NCI-H1092 (cell line): Measurements from ENCODE around the gene SLC25A20.
"Not testable (repeated sequence)": the region's sequence is repeated elsewhere in the genome, so short reads cannot be mapped to it uniquely, and the experiment has no call there.

Experiments
- DNase-seq: peaks from one replicate; lab custom pipeline; 2025; lab: John Stamatoyannopoulos, UW

Gene SLC25A20

DNA sequence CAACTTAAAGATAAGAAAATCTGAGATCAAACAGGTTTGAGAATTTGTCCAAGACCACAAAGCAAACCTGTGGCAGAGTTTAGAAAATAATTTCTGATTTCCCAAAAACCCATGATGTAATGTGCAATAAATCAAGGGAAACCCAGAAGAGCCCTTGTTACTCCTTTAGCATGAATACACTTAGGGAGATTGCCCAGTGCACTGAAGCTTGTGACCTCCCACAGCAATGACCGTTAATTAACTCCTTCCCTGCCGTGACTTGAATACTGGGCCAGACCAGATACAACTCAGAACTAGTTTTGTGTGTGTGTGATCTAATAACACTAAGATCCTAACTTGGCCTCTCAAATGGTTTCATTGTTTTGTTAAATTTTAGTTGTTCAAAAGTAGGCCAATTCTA, 53.5 kb downstream of the SLC25A20 start:
- no peak for DNase-seq

DNA sequence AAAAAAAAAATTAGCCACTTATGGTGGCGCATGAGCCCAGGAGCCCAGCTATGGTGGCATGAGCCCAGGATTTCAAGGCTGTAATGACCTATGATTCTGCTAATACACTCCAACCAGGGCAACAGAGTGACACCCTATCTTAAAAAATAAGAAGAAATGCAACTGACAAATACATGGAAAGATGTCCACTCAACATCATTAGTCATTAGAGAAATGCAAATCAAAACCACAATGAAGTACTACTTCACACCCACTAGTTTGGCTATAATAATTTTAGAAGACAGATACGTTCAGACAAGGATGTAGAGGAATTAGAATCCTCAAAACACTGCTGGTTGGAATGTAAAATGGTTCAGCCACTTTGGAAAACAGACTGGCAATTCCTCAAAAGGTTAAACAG, 61.5 kb downstream of the SLC25A20 start:
- no peak for DNase-seq

DNA sequence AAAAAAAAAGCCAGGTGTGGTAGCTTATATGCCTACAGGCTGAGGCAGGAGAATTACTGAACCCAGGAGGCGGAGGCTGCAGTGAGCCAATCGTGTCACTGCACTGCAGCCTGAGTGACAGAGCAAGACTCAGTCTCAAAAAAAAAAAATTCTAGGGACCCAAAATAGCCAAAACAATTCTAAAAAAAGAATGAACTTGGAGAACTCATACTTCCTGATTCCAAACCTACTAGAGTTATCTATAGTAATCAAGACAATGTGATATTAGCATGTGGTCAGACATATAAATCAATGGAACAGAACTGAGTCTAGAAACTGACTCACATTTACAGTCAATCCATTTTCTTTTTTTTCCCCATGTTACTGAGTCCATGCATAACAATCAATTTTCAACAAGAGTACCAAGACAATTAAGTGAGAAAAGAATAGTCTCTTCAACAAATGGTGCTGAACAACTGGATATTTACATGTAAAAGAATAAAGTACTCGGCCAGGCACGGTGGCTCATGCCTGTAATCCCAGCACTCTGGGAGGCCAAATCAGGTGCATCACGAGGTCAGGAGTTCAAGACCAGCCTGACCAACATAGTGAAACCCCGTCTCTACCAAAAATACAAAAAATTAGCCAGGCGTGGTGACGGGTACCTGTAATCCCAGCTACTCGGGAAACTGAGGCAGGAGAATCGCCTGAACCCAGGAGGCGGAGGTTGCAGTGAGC, 62.9 kb downstream of the SLC25A20 start:
- no peak for DNase-seq

DNA sequence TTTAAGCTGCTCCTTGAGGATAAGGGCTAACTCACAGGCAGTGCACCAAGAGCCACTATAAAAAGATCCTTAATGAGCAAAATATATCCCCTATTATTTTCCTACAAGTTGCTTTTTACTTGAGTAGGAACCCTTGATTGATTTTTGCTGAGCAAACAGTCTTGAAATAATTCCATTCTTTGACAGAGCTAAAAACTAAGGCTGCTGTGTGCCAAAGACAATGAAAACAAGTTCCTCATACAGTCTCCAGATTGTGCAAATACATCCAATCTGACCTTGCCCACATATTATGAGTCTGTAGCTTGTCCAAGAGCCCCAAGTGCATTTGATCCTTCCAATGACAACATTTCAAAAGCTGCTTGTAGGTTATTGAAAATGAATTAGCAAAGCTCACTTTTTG, 66.0 kb downstream of the SLC25A20 start:
- no peak for DNase-seq

DNA sequence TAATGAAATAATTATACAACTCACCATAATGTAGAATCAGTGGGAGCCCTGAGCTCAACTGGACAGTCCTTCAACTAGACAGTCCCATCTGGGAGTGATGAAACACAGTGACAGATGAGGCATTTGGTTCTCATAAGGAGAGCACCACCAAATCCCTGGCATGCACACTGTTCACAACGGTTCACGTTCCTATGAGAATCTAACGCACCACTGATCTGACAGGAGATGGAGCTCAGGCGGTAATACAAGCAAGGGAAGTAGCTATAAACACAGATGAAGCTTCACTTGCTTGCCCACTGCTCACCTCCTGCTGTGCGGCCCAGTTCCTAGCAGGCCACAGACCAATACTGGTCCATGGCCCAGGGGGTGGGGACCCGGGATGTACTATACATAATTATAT, 68.0 kb downstream of the SLC25A20 start:
- DNase-seq = no peak

DNA sequence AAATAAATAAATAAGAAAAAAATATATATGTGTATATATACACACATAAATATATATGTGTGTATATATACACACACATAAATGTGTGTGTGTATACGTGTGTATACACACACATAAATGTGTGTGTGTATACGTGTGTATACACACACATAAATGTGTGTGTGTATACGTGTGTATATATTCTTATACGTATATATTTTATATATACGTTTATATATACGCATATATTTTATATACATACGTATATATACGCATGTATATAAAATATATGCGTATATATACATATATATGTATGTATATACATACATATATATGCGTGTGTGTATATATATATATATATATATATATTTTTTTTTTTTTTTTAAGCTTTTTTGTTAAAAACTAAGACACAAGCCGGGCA, 69.2 kb downstream of the SLC25A20 start:
- DNase-seq = not testable (repeated sequence)

DNA sequence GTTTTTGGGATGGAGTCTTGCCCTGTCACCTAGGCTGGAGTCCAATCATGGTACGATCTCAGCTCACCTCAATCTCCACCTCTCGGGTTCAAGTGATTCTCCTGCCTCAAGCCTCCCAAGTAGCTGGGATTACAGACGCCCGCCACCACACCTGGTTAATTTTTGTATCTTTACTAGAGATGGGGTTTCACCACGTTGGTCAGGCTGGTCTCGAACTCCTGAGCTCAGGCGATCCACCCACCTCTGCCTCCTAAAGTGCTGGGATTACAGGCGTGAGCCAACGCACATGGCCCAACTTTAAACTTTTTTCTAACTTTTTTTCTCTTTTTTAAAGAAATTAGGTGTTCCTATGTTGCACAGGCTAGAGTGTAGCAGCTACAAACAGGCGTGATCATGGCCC, 70.8 kb downstream of the SLC25A20 start:
- not testable (repeated sequence) for DNase-seq

DNA sequence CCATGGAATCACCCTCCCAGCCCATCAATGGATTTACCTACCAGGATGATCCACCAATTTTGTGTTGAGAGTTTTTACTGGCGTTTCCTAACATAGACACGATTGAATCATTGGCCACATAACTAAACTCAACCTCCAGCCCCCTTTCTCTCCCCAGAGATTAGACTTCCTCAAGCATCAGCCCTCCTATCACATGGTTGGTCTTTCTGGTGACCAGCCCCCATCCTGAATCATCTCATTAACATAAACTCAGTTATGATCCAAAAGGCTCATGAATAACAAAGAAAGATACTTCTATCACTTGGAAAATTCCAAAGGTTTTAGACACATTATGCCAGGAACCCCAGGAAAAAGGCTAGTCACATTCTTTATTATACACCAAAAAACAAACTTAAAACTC, 72.2 kb downstream of the SLC25A20 start:
- DNase-seq = no peak

DNA sequence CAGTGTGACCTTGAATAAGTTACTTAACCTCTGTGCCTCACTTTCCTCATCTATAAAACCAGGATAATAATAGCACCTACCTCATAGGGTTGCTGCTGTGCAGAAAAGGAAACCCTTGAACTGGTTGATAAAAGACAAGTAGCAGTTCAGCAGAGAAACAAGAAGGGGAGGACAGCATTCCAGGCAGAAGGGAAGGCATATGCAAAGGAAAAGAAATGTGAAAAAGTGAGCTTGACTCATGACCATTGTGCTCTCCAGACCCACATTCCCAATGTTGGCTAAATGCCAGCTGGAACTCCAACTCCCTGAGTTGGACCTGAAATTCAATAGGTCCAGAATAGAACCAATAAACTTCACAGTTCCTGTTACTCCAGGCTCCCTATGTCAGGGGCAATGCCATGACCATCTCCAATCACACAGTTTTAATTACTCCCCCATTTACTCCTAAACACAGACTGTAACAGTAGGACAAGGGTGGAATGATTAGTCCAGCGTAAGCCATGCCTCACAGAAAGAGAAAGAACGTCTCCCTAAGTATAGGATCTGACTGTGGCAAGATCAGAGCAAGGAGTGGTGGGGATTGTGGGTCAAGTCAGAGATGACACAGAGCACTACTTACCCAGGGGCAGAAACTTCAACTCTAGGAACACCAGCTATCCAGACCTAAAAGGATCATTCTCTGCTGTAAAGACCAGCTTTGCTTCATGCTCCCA, 77.9 kb downstream of the SLC25A20 start:
- DNase-seq = no peak

DNA sequence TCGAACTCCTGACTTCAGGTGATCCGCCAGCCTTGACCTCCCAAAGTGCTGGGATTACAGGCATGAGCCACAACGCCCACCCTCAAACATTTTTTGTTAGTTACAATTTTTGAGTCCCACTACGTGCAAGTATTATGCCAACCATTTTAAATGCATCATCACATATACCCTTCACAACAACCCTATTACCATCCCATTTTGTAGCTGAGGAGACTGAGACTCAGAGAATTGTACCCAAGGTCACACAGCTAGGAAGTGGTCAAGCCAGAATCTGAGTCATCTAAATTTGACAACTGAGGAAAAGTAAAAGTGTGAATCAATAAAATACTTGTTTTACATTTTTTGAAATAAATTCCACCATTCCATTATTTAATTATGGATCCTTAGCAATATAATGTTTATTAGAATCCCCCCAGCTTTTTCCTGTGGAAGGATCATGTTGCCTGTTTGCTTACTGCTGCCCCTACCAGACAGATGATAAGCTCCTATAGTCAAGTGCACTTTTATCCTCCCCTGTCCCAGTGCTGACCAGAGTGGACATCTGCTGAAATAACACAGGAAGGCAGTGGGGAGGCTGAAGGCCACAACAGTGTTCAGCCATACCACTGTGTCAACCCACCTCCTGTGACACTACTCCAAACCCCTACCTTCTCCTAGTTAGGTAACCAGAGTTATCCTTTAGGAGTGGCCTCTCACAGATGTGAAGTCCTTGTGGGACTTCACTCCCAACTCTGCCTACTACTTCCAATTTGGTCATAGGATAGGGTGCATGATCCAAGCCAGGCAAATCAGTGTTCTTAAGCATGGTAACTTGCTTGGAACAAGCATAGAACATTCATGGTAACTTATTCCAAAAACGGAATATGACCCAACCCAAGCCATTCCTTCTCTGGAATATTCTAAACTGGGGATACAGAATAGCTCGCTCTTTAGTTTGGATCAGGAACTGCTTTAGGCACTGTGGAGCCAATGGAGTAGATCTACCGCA, 79.2 kb downstream of the SLC25A20 start:
- no peak for DNase-seq

DNA sequence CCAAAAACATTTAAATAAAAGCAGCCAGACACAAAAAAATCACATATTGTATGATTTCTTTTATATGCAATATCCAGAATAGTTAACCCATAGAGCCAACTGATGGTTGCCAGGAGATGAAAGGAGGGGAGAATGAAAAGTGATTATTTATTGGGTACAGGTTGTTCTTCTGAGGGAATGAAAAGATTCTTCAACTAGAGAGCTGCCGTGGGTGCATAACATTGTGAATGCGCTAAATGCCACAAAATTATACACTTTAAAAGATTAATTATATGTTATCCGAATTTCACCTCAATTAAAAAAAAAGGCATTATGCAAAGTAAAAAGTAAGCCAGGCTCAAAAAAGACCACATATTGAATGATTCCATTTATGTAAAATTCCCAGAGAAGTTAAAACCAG, 87.2 kb downstream of the SLC25A20 start:
- DNase-seq = no peak
